ENCODE measurements around the gene PCLAF.
"Not testable (repeated sequence)": the region's sequence is repeated elsewhere in the genome, so short reads cannot be mapped to it uniquely, and the experiment has no call there.

Gene PCLAF

DNA sequence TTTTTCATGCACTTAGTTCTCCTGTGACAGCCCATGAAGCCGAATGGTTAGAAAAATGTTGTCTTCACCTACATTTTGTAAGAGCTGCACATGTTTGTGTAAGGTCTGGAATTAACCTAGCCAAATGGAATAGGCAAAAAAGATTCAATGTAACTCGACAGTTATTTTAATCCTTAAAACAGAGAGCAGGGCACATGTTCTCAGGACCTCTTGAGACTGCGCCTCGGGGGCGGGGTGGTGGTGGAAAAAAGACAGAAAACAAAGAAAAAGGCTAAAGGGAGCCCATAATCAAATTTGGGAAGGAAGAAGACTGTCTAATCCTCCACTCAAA lies 24.6 kb downstream of the PCLAF start:
- DNase-seq = no peak

DNA sequence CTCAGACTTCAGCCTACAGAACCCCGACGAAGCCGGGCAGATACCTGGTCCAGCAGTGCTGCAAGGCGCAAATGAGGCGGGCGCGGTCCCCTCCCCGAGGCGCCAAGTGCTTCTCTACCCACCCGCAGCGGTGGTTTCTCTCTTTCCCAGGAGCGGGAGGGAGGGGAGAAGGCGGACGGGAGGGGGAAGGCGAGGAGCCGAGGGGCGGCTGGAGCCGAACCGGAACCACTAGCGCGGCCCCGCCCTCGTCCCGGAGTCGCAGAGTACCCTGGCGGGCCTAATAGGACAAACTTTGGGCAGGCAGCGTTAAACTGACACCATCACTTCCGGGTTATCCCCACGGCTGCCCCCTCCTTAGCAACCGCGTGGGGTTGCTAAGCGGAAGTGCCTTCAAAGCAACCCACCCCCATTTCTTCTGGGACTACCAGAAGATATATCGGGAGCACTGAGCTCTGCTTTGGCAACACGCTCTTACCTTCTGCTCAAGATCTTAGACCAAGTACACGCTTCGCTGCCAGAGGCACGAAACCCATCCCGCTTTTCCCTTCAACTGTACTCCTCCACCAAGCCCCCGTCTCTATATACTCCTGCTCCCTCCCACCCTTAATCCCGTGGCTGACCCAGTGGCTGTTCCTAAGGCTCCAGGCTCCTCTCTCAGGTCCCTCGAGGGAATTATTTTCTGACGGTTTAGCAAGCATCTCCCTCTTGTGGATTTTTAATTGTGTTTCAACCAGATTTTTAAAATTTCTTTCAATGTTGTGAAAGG lies 25.1 kb downstream of the PCLAF start, which contains the start of gene CSNK1G1:
CSNK1G1 (minus strand) TSS at position 230 of the 766 bp plus-strand sequence. CDS start 55,674 bp downstream, outside the sequence.
- peak; percentile 96 for DNase-seq

DNA sequence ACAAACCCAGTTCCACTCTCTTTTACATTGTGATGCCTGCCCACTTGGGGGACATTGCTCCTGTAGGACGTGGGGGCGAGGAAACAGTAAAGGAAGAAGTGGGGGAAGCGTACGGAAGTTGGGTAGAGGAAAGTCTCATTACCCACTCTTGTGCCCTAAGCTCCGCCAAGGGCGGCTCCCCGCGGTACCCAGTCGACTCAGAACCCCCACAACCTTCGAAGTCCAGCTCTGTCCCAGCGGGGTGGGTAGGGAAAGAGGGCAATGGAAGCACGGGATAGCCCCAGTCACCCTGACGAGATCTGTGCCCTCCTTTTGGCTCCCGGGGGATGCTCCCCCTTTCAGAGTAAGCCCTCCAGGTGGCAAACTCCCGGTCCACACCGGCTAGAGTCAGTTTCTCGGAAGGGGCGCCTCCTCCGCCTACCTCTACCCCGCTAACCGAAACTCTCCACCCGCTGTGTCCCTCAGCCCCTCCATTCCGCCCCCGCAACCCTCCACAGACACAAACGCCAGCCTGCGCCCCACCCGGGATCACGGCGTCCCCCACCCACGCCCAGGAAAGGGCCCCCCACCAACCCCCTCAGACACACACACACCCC lies 25.8 kb downstream of the PCLAF start:
- peak; percentile 32 for DNase-seq

DNA sequence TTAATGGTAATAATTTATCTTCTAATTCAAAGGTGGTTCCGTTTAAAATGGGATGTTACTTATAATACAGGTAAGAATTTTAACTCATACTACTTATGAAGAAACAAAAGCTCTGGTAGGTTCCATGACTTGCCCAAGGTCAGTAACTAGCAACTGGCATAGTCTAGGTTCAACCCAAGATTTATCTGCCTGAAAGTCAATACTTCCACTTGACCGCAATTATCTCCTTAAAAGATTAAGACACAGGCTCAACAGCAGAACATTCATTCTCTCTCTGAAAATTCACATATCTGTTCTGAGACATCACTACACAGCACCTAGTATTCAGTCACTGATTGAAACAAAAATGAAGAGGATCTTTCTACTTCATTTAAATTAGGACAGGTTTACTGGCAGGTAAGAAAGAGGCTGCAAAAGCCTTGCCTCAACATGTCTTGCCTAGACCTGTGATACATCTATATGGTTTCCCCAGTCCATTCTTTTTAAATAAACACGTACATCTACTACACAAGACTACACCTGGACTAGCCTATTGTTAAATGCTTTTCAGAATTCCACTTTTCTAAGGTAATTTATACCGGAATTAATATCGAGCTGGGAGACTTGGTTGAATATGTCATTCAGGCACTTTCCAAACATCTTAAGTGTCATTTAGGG lies 26.4 kb downstream of the PCLAF start:
- no peak for DNase-seq

DNA sequence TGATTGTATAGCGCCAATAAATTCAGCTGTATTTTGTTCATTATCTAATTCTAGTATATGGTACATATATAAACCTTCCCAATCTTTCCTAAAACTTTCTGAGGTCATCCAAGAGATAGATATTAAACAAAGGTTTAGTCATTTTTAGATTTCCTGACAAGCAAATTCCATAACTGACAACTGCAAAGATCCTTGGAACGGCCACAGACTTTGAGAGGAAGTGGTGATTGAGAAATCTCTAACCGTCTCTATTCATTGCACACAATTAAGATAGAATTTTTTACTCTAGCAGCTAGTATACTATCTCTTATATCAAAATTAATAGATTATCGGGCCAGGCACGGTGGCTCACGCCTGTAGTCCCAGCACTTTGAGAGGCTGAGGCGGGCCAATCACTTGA lies 30.0 kb downstream of the PCLAF start:
- no peak for DNase-seq

DNA sequence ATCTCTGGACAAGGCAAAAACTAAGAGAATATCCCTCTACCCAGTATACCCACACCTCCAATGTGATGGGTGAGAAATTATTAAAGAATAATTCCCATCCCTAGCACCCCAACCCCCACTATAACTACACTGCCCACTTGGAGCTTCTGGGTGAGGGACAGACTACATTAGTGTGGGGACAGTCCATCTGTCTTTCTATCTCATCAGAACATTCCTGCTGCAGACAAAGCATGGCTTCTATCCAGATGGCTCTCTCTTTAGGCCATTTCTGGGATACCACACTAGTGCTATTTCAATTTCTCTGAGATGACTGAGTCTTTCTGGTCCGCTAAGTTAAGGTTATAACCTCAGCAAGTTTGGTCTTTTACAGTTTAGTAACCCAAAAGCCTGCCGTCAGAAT lies 31.9 kb downstream of the PCLAF start:
- DNase-seq = no peak

DNA sequence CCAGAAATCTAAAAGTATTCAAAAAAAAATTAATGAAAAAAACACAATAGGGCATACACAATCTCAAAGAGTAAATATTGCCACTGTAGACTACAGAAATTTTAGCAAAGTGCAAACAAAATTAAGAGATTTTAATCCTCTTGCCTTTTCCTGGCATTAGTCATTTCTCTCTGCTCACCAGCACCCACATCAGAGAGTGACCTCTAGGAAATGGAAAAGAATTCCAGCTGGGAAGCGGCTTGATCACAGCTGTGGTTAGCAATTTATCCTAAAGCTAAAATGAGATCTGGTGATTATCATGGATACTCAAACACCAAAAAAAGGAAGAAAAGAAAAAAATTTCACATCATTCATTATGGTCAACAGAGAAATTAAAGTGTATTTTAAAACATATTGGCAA lies 32.8 kb downstream of the PCLAF start:
- no peak for DNase-seq

DNA sequence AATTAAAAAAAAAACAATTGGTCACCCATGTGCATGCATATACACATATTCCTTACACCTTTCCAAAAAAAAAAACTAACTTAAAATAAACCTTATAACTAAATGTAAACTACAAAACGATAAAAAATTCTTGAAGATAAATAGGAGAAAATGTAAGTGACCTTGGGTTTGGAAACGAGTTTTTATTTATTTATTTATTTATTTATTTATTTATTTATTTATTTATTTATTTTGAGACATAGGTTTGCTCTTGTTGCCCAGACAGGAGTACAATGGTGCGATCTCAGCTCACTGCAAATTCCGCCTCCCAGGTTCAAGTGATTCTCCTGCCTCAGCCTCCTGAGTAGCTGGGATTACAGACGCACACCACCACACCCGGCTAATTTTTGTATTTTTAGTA lies 35.0 kb downstream of the PCLAF start:
- DNase-seq = not testable (repeated sequence)

DNA sequence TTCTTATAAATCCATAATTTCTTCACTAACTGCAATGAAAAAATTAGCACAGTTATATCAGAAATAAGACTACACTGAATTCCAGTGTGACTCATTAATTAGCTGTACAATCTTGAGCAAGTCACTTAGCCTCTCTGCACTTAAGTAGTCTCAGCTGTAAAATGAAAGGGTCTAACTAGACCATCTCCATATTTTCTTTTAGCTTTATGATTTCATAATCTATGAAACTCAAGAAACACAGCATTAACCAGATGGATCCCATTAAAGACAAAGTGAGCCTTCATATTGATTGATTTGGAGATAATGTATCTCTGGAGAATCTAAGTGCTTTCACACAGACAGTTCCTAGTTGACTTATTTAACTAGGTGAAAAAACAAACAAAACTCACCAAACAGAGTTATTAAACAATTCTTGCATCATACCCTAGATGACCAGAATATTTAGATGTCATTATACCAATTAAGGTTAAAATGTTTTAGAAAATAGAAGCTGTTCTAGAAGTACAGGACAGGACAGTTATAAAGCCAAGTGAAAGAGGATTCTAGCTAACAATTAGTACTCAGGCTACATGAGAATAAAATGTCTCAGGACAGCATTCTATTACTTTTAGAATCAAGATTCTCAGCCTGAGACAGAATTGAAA lies 36.5 kb downstream of the PCLAF start:
- no peak for DNase-seq

DNA sequence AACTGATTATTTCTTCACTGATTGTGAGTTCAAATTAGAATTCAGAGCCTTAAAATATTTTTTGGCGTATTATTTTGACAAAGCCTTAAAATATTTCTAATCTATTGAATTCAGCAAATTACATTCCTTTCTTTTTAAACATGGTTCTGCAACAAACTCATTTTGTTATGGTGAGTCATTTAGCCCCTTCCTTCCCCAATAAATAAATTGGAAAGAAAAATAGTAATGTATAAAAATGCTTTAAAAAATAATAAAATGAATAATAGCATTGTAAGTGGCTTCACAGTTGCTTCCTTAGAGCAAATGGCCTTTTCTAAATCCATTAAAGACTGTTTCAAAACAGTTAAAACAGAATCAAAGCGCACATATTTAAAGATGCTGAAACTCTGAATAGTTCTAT lies 37.4 kb downstream of the PCLAF start:
- no peak for DNase-seq

DNA sequence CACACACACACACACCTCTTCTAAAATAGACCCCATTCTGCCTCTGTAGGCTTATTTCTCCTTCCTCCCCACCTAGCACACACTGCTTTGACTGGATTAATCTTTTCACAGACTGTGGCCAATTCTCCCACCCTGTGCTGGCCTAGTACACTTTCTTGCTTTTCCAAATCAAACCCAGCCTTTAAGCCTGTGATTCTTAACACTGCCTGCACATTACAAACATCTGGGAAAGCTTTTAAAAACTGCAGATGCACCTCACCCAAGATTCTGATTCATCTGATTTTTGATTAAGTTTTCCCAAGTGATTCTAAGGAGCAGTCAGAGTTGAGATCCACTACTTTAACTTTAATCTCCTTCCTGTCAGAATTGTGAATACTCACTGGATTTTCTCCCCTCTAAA lies 38.0 kb downstream of the PCLAF start:
- DNase-seq = no peak

DNA sequence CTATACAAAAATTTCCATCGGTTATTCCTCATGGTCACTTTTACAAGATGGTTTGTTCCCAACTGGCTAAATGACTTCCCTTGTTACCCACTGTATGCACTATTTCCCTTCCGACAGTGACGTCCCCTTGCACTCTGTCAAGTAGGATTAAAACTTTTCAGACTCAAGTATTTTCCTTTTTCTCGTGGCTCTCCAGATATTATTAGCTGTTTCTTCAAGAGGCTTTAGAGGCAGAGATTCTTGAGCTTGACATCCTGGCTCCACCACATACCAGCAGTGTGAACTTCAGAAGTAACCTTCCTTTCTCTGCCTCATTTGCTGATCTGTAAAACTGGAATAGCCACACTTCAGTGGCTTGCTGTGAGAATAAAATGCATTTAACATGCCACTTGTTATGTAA lies 39.3 kb downstream of the PCLAF start:
- no peak for DNase-seq

DNA sequence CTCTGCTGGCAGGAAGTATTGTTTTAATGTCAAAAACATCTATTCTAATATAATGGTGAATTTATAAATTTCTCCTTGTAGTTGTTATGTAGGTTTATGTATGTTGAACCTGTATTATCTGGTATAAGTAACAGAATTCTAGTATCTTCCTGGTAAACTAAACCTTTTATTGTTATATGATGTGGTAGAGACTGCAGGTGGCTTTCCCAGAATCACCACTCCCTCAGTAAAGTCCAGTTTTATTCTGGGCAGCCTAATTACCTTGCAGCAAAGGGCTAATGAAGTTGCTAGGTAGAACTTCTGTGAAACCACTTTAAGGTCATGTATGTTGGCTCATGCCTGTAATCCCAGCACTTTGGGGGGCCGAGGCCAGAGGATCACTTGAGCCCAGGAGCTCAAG lies 40.9 kb downstream of the PCLAF start:
- DNase-seq = no peak

DNA sequence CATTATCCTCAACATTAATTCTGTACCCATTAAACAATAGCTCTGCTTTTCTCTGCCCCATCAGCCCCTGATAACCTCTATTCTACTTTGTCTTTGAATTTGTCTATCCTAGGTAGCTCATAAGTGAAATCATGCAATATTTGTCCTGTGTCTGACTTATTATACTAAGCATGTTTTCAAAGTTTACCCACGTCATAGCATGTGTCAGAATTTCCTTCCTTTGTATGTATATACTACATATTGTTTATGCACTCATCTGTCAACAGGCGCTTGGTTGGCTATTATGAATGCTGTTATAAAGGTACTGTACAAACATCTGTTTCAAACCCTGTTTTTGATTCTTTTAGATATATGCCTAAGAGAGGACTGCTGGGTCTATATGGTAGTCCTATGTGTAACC lies 43.5 kb downstream of the PCLAF start:
- no peak for DNase-seq

DNA sequence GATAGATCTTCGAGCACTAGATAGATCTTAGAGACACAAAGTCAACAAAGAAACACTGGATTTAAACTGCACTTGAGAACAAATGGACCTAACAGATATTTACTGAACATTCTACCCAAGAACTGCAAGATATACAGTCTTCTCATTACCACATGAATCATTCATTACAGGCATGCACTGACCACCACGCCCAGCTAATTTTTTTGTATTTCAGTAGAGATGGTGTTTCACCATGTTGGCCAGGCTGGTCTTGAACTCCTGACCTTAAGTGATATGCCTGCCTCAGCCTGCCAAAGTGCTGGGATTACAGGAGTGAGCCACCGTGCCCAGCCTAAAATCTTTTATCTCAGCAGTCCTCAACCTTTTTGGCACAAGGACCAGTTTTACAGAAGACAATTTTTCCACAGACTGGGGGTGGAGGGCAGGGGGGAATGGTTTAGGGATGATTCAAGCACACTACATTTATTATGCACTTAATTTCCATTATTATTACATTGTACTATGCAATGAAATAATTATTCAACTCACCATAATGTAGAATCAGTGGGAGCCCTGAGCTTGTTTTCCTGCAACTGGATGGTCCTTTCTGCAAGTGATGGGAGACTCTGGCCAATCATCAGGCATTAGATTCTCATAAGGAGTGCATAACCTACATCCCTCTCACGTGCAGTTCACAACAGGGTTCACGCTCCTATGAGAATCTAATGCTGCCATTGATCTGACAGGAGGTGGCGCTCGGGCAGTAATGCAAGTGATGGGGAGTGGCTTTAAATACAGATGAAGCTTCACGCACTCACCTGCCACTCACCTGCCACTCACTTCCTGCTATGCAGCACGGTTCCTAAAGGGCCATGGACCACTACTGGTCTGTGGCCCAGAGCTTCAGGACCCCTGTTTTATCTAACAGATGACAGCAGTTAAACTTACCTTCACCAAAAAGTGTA lies 47.0 kb downstream of the PCLAF start:
- DNase-seq = peak; percentile 25

DNA sequence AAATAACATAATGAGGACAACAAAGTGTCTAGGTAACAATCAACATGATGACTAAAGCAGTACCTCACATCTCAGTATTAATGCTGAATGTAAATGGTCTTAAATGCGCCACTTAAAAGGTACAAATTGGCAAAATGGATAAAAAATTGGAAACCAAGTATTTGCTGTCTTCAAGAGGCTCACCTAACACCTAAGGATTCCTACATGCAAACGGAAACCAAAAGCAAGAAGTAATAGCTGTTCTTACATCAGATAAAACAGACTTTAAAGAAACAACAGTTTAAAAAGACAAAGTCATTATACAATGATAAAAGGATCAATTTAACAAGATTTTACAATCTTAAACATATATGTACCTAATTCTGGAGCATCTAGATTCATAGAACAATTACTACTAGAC lies 47.7 kb downstream of the PCLAF start:
- DNase-seq = no peak

DNA sequence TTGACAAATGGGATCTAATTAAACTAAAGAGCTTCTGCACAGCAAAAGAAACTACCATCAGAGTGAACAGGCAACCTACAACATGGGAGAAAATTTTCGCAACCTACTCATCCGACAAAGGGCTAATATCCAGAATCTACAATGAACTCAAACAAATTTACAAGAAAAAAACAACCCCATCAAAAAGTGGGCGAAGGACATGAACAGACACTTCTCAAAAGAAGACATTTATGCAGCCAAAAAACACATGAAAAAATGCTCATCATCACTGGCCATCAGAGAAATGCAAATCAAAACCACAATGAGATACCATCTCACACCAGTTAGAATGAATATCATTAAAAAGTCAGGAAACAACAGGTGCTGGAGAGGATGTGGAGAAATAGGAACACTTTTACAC lies 49.6 kb downstream of the PCLAF start:
- DNase-seq = not testable (repeated sequence)

DNA sequence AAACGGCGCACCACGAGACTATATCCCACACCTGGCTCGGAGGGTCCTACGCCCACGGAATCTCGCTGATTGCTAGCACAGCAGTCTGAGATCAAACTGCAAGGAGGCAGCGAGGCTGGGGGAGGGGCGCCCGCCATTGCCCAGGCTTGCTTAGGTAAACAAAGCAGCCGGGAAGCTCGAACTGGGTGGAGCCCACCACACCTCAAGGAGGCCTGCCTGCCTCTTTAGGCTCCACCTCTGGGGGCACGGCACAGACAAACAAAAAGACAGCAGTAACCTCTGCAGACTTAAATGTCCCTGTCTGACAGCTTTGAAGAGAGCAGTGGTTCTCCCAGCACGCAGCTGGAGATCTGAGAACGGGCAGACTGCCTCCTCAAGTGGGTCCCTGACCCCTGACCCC lies 54.3 kb downstream of the PCLAF start:
- DNase-seq = not testable (repeated sequence)

DNA sequence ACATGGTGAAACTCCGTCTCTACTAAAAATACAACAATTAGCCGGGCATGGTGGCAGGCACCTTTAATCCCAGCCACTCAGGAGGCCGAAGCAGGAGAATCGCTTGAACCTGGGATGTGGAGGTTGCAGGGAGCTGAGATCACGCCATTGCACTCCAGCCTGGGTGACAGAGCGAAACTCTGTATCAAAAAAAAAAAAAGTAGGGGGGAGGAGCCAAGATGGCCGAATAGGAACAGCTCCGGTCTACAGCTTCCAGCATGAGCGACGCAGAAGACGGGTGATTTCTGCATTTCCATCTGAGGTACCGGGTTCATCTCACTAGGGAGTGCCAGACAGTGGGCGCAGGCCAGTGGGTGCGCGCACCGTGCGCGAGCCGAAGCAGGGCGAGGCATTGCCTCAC lies 54.8 kb downstream of the PCLAF start:
- not testable (repeated sequence) for DNase-seq

DNA sequence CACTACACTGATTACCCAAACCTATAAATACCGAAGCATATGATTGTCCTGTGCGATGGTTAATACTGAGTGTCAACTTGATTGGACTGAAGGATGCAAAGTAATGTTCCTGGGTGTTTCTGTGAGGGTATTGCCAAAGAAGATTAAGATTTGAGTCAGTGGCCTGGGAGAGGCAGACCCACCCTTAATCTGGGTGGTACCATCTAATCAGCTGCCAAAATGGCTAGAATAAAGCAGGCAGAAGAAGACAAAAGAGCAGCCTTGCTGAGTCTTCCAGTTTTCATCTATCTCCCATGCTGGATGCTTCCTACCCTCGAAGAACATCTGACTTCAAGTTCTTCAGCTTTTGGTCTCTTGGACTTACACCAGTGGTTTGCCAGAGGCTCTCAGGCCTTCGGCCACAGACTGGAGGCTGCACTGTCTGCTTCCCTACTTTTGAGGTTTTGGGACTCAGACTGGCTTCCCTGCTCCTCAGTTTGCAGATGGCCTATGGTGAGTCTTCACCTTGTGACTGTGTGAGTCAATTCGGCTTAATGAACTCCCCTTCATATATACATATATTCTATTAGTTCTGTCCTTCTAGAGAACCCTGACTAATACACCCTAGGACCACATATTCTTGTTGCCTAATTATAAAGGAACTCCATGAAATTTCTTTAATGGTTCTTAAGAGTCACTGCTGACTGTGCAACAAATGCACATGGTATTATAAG lies 56.9 kb downstream of the PCLAF start:
- no peak for DNase-seq

DNA sequence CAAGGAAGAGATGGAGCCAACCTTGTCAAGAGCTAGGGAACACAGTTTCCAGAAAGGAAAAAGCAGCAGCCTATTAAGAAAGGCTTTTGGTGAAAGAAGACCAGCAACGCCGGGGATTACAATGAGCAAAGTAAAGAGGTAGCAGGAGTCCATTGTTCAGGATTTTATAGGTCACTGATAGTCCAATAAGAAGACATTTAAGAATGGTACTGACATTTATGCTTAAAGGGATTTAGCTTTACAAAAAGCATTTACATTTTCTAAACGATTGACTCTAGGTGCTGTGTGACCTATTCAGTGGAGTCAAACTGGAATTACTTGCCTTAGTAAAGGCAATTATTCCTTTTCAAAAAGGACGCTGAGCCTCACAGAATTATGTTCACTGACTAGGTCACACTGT lies 66.0 kb downstream of the PCLAF start:
- no peak for DNase-seq

DNA sequence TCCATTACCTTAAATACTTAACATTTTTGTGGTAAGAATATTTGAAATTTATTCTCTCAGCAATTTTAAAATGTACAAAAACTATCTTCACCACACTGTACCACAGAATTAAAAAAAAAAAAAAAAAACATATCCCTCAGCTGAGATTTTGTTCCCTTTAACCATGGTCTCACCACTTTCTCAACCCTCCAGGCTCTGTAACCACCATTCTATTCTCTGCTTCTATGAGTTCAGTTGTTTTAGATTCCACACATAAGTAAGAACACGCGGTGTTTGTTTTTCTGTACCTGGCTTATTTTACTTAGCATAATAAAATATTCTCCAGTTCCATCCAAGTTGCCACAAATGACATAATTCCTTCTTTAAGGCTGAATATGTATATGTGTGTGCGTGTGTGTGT lies 66.8 kb downstream of the PCLAF start:
- no peak for DNase-seq

Data from activated CD4-positive, alpha-beta T cell treated with anti-CD3 and anti-CD28 coated beads, Interleukin-10, Interleukin-2, amounts not matched to agents 100 ng/mL and 50 ng/mL, durations not matched to agents 16 hours and 8 hours (primary cell).